SK-N-SH treated with all-trans-retinoic acid at 6 μM for 48 hours (cell line): ENCODE results near the gene ACKR2.

Experiments
- ATAC-seq: fragments of 200-7000 bp; cut with Tn5 transposase; 3 replicates; pipeline ENCODE4 v1.9.1; 2020; ENCODE audit warnings: mild to moderate bottlenecking, moderate library complexity
- ARNTL ChIP-seq: fragments of 450-650 bp; formaldehyde crosslinking; IDR thresholded peaks from 2 replicates; pipeline ENCODE4 v1.5.0; 2020; ENCODE audit warnings: low read depth, mild to moderate bottlenecking, moderate library complexity, borderline replicate concordance
- BACH2 ChIP-seq: fragments of 250-450 bp; sonication (Bioruptor Pico); IDR thresholded peaks from 2 replicates; pipeline ENCODE4 v1.9.0; 2021; ENCODE audit warnings: mild to moderate bottlenecking, borderline replicate concordance
- ESRRG ChIP-seq: fragments of 250-450 bp; sonication (Bioruptor Pico); IDR thresholded peaks from 2 replicates; pipeline ENCODE4 v1.6.1; 2021; ENCODE audit warnings: mild to moderate bottlenecking
- GLIS3 ChIP-seq: fragments of 250-450 bp; sonication (Bioruptor Pico); IDR thresholded peaks from 2 replicates; pipeline ENCODE4 v1.5.0; 2020; ENCODE audit warnings: mild to moderate bottlenecking, moderate library complexity
- ISL1 ChIP-seq: fragments of 250-450 bp; sonication (Bioruptor Pico); IDR thresholded peaks from 2 replicates; pipeline ENCODE4 v2.1.2; 2022; ENCODE audit warnings: mild to moderate bottlenecking, moderate library complexity
- OSR1 ChIP-seq: fragments of 250-450 bp; sonication (Bioruptor Pico); IDR thresholded peaks from 2 replicates; pipeline ENCODE4 v1.8.0; 2022; ENCODE audit warnings: moderate library complexity, mild to moderate bottlenecking, inconsistent platforms
- PATZ1 ChIP-seq: fragments of 250-450 bp; sonication (Bioruptor Pico); IDR thresholded peaks from 2 replicates; pipeline ENCODE4 v1.8.0; 2020; ENCODE audit warnings: mild to moderate bottlenecking, moderate library complexity, borderline replicate concordance
- POU6F1 ChIP-seq: fragments of 250-450 bp; sonication (Bioruptor Pico); IDR thresholded peaks from 2 replicates; pipeline ENCODE4 v1.8.0; 2021; ENCODE audit warnings: low read depth, mild to moderate bottlenecking, moderate library complexity, borderline replicate concordance
- RARB ChIP-seq: fragments of 250-450 bp; sonication (Bioruptor Pico); IDR thresholded peaks from 2 replicates; pipeline ENCODE4 v1.8.0; 2021; ENCODE audit warnings: mild to moderate bottlenecking, moderate library complexity
- SNAI2 ChIP-seq: fragments of 250-450 bp; sonication (Bioruptor Pico); IDR thresholded peaks from 2 replicates; pipeline ENCODE4 v1.5.0; 2020; ENCODE audit warnings: mild to moderate bottlenecking, moderate library complexity
- TCF4 ChIP-seq: fragments of 250-450 bp; sonication (Bioruptor Pico); IDR thresholded peaks from 2 replicates; pipeline ENCODE4 v1.8.0; 2021; ENCODE audit warnings: mild to moderate bottlenecking, moderate library complexity, borderline replicate concordance
- TOX ChIP-seq: fragments of 250-450 bp; sonication (Bioruptor Pico); IDR thresholded peaks from 2 replicates; pipeline ENCODE4 v1.8.0; 2021; ENCODE audit warnings: mild to moderate bottlenecking, moderate library complexity, borderline replicate concordance
- TSHZ2 ChIP-seq: fragments of 250-450 bp; sonication (Bioruptor Pico); IDR thresholded peaks from 2 replicates; pipeline ENCODE4 v1.5.0; 2020; ENCODE audit warnings: mild to moderate bottlenecking, moderate library complexity
- ZC3H10 ChIP-seq: fragments of 250-450 bp; sonication (Bioruptor Pico); IDR thresholded peaks from 2 replicates; pipeline ENCODE4 v1.5.1; 2021; ENCODE audit warnings: mild to moderate bottlenecking, moderate library complexity
- ZFP3 ChIP-seq: fragments of 250-450 bp; sonication (Bioruptor Pico); IDR thresholded peaks from 2 replicates; pipeline ENCODE4 v1.5.0; 2020; ENCODE audit warnings: mild to moderate bottlenecking, moderate library complexity
- ZFP30 ChIP-seq: fragments of 450-650 bp; formaldehyde crosslinking; IDR thresholded peaks from 2 replicates; pipeline ENCODE4 v1.5.0; 2022; ENCODE audit warnings: mild to moderate bottlenecking, moderate library complexity
- ZNF565 ChIP-seq: fragments of 450-650 bp; formaldehyde crosslinking; conservative IDR thresholded peaks from 2 replicates; pipeline ENCODE4 v1.5.0; 2020; ENCODE audit warnings: low read depth, mild to moderate bottlenecking, moderate library complexity
- ZNF70 ChIP-seq: fragments of 450-650 bp; formaldehyde crosslinking; IDR thresholded peaks from 2 replicates; pipeline ENCODE4 v1.5.0; 2020; ENCODE audit warnings: mild to moderate bottlenecking, moderate library complexity
- ZNF8 ChIP-seq: fragments of 450-650 bp; formaldehyde crosslinking; IDR thresholded peaks from 2 replicates; pipeline ENCODE4 v1.5.0; 2020; ENCODE audit warnings: mild to moderate bottlenecking, moderate library complexity
- TF ChIP-seq, protein P1 (sequence below): fragments of 250-450 bp; sonication (Bioruptor Pico); IDR thresholded peaks from 2 replicates; pipeline ENCODE4 v1.5.1; 2020; ENCODE audit warnings: low read depth, mild to moderate bottlenecking, moderate library complexity

ACKR2 gene

DNA sequence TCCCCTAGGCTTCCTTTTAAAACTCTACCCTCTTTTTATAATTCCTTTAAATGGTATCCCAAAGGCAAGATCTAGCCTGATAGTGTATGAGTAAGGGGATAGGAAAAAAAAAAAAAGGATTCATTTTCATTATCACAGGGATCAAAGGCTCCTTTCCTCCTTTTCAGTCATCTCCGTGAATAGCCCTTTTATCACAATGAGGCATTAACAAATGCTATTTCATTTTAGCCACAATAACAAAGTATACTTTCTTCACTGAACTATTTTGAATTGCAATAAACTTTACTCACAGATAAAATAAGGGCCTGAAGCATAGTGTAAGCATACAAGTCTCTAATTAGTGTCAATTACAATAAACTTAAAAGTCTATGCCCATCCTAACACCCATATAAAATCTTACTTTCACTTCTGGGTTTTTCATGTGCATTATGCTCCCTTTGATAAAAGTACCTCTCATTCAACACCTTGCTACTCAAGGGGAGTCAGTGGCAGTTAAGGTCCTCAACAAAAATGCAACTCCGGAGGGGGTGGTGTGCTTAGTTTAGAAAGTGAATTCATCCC lies 13.5 kb upstream of the ACKR2 start:
- TF ChIP-seq ARNTL (CRISPR knock-in tag) (no peak), ZFP30 (CRISPR knock-in tag) (no peak), OSR1 (CRISPR knock-in tag) (no peak), RARB (CRISPR knock-in tag) (no peak), GLIS3 (CRISPR knock-in tag) (no peak), SNAI2 (CRISPR knock-in tag) (no peak), ZC3H10 (CRISPR knock-in tag) (no peak), POU6F1 (CRISPR knock-in tag) (no peak), ZFP3 (CRISPR knock-in tag) (no peak), BACH2 (CRISPR knock-in tag) (no peak), ZNF565 (CRISPR knock-in tag) (no peak), TCF4 (no peak), ZNF70 (no peak)
- TF ChIP-seq, protein P1, sequence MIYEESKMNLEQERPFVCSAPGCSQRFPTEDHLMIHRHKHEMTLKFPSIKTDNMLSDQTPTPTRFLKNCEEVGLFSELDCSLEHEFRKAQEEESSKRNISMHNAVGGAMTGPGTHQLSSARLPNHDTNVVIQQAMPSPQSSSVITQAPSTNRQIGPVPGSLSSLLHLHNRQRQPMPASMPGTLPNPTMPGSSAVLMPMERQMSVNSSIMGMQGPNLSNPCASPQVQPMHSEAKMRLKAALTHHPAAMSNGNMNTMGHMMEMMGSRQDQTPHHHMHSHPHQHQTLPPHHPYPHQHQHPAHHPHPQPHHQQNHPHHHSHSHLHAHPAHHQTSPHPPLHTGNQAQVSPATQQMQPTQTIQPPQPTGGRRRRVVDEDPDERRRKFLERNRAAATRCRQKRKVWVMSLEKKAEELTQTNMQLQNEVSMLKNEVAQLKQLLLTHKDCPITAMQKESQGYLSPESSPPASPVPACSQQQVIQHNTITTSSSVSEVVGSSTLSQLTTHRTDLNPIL (CRISPR knock-in tag), result no peak
- no peak for ATAC-seq

DNA sequence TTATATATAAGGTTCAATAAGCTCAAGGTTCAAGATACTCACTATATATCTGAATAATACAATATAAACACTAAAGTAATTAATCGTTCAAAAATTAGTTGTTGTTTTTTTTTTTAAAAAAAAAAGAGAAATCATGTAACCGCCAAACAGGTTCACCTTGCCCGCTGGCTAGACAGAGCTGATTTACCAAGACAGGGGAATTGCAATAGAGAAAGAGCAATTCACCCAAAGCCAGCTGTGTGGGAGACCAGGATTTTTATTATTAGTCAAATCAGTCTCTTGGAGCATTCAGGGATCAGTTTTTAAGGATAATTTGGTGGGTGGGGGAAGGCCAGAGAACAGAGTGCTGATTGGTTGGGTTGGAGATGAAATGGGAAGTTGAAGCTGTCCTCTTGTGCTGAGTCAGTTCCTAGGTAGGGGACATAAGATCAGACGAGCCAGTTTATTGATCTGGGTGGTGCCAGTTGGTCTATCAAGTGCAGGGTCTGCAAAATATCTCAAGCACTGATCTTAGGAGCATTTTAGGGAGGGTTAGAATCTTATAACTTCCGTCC lies 12.8 kb upstream of the ACKR2 start:
- ATAC-seq, result no peak
- TF ChIP-seq SNAI2 (CRISPR knock-in tag) (no peak), ZNF70 (no peak), ZFP3 (CRISPR knock-in tag) (no peak), OSR1 (CRISPR knock-in tag) (no peak), ZNF565 (CRISPR knock-in tag) (no peak), ZC3H10 (CRISPR knock-in tag) (no peak), ZNF8 (CRISPR knock-in tag) (no peak), BACH2 (CRISPR knock-in tag) (no peak), TOX (CRISPR knock-in tag) (no peak), ZFP30 (CRISPR knock-in tag) (no peak), PATZ1 (CRISPR knock-in tag) (no peak), GLIS3 (CRISPR knock-in tag) (no peak), ARNTL (CRISPR knock-in tag) (no peak), TCF4 (no peak)
- TF ChIP-seq, protein P1 (CRISPR knock-in tag), result no peak

DNA sequence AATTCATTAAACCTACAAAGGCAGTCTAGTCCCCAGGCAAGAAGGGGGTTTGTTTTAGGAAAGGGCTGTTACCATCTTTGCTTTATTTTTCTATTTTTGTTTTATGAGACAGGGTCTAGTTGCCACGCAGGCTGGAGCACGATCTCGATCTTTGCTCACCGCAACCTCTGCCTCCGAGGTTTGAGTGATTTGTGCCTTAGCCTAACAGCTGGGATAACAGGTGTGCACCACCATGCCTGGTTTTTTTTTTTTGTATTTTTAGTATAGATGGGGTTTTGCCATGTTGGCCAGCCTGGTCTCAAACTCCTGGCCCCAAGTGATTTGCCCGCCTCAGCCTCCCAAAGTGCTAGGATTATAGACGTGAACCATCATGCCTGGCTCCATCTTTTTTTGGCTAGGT lies 9.9 kb upstream of the ACKR2 start:
- ATAC-seq, result no peak

GRCh38 chr3:42800251-42800650 lies 9.0 kb upstream of the ACKR2 start:
- no peak for TF ChIP-seq ZC3H10 (CRISPR knock-in tag)
- no peak for TF ChIP-seq ARNTL (CRISPR knock-in tag)
- no peak for TF ChIP-seq TSHZ2 (CRISPR knock-in tag)
- TF ChIP-seq ZFP3 (CRISPR knock-in tag), result no peak
- TF ChIP-seq GLIS3 (CRISPR knock-in tag), result no peak
- TF ChIP-seq PATZ1 (CRISPR knock-in tag), result no peak
- no peak for TF ChIP-seq ESRRG (CRISPR knock-in tag)
- TF ChIP-seq RARB (CRISPR knock-in tag), result no peak
- TF ChIP-seq SNAI2 (CRISPR knock-in tag), result no peak
- no peak for TF ChIP-seq TOX (CRISPR knock-in tag)
- no peak for TF ChIP-seq ZNF565 (CRISPR knock-in tag)
- no peak for TF ChIP-seq ISL1 (CRISPR knock-in tag)
- no peak for TF ChIP-seq ZNF70
- no peak for TF ChIP-seq OSR1 (CRISPR knock-in tag)
- TF ChIP-seq ZNF8 (CRISPR knock-in tag), result no peak
- ATAC-seq, result no peak

More for the DNA sequence above, 9.9 kb upstream of the ACKR2 start:
- no peak for TF ChIP-seq RARB (CRISPR knock-in tag)
- TF ChIP-seq, all 23 proteins: peak for 0
